SK-N-SH (cell line): Measurements from ENCODE around the gene AQP3.

Experiments
- CHD2 ChIP-seq: fragments of 150-350 bp; IDR thresholded peaks from 2 replicates; pipeline ENCODE4 v1.6.1; 2018; ENCODE audit warnings: low read length; ENCODE audit not compliant: partially characterized antibody
- TF ChIP-seq, protein P1 (sequence below): fragments of 200-600 bp; sonication (generic); IDR thresholded peaks from 2 replicates; pipeline ENCODE4 v1.6.1; 2017; ENCODE audit warnings: antibody characterized with exemption, mild to moderate bottlenecking, moderate library complexity
- TF ChIP-seq, protein P2 (sequence below): IDR thresholded peaks from 2 replicates; pipeline ENCODE4 v1.4.0; 2012; ENCODE audit warnings: low read depth

DNA sequence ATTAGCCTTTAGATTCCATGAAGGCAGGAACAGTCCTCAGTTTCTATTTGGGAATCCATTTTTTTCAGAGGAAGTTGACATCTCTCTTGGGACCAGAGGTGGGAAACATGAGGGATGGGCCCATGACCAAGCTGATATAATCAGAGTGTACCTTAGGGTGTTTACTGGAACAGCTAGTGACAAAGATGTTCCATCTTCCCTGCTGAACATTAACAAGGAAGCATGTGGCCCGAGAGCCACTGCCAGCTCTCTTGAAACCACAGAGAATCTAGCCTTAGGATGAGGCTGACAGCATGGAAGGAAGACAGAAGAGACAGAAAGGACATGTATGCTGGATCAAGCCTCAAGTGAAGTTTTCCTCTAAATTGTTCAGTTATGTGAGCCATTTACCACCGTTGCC lies 16.0 kb downstream of the AQP3 start:
- TF ChIP-seq, protein P1, sequence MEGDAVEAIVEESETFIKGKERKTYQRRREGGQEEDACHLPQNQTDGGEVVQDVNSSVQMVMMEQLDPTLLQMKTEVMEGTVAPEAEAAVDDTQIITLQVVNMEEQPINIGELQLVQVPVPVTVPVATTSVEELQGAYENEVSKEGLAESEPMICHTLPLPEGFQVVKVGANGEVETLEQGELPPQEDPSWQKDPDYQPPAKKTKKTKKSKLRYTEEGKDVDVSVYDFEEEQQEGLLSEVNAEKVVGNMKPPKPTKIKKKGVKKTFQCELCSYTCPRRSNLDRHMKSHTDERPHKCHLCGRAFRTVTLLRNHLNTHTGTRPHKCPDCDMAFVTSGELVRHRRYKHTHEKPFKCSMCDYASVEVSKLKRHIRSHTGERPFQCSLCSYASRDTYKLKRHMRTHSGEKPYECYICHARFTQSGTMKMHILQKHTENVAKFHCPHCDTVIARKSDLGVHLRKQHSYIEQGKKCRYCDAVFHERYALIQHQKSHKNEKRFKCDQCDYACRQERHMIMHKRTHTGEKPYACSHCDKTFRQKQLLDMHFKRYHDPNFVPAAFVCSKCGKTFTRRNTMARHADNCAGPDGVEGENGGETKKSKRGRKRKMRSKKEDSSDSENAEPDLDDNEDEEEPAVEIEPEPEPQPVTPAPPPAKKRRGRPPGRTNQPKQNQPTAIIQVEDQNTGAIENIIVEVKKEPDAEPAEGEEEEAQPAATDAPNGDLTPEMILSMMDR: no peak
- no peak for TF ChIP-seq CHD2
- TF ChIP-seq, protein P2, sequence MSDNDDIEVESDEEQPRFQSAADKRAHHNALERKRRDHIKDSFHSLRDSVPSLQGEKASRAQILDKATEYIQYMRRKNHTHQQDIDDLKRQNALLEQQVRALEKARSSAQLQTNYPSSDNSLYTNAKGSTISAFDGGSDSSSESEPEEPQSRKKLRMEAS: no peak
